ENCODE data around the gene GALNT11. TPM values are rescaled to one million over a fixed set of nuclear protein-coding genes. Genes with fewer than 3 reads are reported as not detected.
"Not testable (repeated sequence)": the region's sequence is repeated elsewhere in the genome, so short reads cannot be mapped to it uniquely, and the experiment has no call there.

The GALNT11 gene
- total and polyA plus RNA-seq, 5 donors = 18.1 to 26.8 (median 26.0) TPM

GRCh38 chr7:152052771-152053170 lies 27.3 kb downstream of the GALNT11 start:
- peaks cover 2% of the 10 kb centered on the region for H3K4me1 ChIP-seq (ENCODE audit: control insufficient read depth, insufficient read depth, low read length)
- H3K9me3 ChIP-seq (ENCODE audit: control insufficient read depth, low read length) = no peaks in the 10 kb centered on the region
- H3K4me3 ChIP-seq (ENCODE audit: low read length) = no peak overlapping the region
- no peaks in the 10 kb centered on the region for H3K27me3 ChIP-seq (ENCODE audit: control insufficient read depth, insufficient read depth)
- 73% methylated on average over 4 of the region's 4 CpGs for WGBS
- no peak overlapping the region for H3K27ac ChIP-seq (ENCODE audit: low read length)
- DNase-seq = no peak
- ATAC-seq = no peak
- intact Hi-C loops (cut with DNase I) = no loop called here

- Histone ChIP-seq H3K27me3 (ENCODE audit: control insufficient read depth, insufficient read depth) (no peaks in the 10 kb centered on the region), H3K4me1 (ENCODE audit: control insufficient read depth, insufficient read depth, low read length) (peaks cover 5% of the 10 kb centered on the region), H3K9me3 (ENCODE audit: control insufficient read depth, low read length) (no peaks in the 10 kb centered on the region), H3K27ac (ENCODE audit: low read length) (no peak overlapping the region), H3K4me3 (ENCODE audit: low read length) (no peak overlapping the region)
- peak; percentile 54 to 80 for ATAC-seq
- peak in 2 of 3 donors; percentile 37 to 68 for DNase-seq
- 70% methylated on average over 8 of the region's 8 CpGs for WGBS
- intact Hi-C loops (cut with DNase I) = no loop called here
Observed at GRCh38 chr7:152054367-152055230, 29.1 kb downstream of the GALNT11 start.

DNA sequence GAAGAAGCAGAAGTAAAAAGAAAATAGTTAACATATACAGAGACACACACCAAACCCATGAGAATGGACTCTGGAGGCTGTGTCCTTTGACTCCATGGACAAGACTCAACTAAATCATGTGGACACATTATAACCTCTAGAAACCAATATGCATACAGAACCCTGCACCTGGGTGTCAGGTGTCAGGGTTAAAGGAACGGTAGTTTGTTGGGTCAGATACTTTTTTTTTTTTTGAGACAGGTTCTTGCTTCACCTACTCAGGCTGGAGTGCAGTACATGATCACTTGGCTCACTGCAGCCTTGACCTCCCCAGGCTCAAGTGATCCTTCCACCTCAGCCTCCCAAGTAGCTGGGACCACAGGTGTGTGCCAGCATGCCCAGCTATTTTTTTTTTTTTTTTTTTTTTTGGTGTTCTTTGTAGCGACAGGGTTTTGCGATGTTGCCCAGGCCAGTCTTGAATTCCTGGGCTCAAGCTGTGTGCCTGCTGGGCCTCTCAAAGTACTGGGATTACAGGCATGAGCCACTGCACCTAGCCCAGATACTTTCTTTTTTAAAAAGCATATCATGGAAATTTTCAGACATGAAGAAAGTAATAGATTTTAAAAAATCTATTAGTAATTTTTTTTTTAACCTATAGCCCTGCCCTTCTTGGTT lies 31.3 kb downstream of the GALNT11 start:
- H3K27me3 ChIP-seq (ENCODE audit: control insufficient read depth, insufficient read depth) = no peaks in the 10 kb centered on the region
- no peaks in the 10 kb centered on the region for H3K9me3 ChIP-seq (ENCODE audit: control insufficient read depth, low read length)
- H3K27ac ChIP-seq (ENCODE audit: low read length) = no peak overlapping the region
- peaks cover 2% of the 10 kb centered on the region for H3K4me1 ChIP-seq (ENCODE audit: control insufficient read depth, insufficient read depth, low read length)
- ATAC-seq = no peak
- intact Hi-C loops (cut with DNase I) = no loop called here
- no peak for DNase-seq
- 90% methylated on average over 3 of the region's 3 CpGs for WGBS
- H3K4me3 ChIP-seq (ENCODE audit: low read length) = no peak overlapping the region

DNA sequence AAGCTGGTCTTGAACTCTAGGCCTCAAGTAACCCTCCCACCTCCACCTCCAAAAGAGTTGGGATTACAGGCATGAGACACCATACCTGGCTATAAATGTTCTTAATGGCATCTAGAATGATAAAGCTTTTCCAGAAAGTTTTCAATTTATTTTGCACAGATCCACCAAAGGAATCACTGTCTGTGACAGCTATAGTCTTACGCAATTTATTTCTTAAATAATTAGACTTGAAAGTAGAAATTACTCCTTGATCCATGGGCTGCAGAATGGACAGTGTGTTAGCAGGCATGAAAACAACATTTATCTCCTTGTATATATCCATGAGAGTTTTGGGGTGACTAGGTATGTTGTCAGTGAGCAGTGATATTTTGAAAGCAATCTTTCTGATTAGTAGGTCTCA lies 33.8 kb downstream of the GALNT11 start:
- Histone ChIP-seq H3K27ac (ENCODE audit: low read length) (no peak overlapping the region), H3K4me1 (ENCODE audit: control insufficient read depth, insufficient read depth, low read length) (peaks cover 2% of the 10 kb centered on the region), H3K9me3 (ENCODE audit: control insufficient read depth, low read length) (no peaks in the 10 kb centered on the region), H3K27me3 (ENCODE audit: control insufficient read depth, insufficient read depth) (no peaks in the 10 kb centered on the region), H3K4me3 (ENCODE audit: low read length) (no peak overlapping the region)
- no peak for DNase-seq
- intact Hi-C loops (cut with DNase I) = no loop called here
- no peak for ATAC-seq
- WGBS = 100% methylated on average over 1 of the region's 1 CpG

DNA sequence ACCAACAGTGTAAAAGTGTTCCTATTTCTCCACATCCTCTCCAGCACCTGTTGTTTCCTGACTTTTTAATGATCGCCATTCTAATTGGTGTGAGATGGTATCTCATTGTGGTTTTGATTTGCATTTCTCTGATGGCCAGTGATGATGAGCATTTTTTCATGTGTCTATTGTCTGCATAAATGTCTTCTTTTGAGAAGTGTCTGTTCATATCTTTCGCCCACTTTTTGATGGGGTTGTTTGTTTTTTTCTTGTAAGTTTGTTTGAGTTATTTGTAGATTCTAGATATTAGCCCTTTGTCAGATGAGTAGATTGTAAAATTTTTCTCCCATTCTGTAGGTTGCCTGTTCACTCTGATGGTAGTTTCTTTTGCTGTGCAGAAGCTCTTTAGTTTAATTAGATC lies 35.6 kb downstream of the GALNT11 start:
- H3K27me3 ChIP-seq (ENCODE audit: control insufficient read depth, insufficient read depth); H3K4me1 ChIP-seq (ENCODE audit: control insufficient read depth, insufficient read depth, low read length); intact Hi-C loops (cut with DNase I); ATAC-seq; H3K9me3 ChIP-seq (ENCODE audit: control insufficient read depth, low read length); H3K27ac ChIP-seq (ENCODE audit: low read length); H3K4me3 ChIP-seq (ENCODE audit: low read length); DNase-seq: not testable (repeated sequence)
- 98% methylated on average over 1 of the region's 2 CpGs for WGBS

GRCh38 chr7:152063192-152063591 lies 37.7 kb downstream of the GALNT11 start:
- DNase-seq; H3K27ac ChIP-seq (ENCODE audit: low read length); H3K4me1 ChIP-seq (ENCODE audit: control insufficient read depth, insufficient read depth, low read length); ATAC-seq; H3K4me3 ChIP-seq (ENCODE audit: low read length); H3K9me3 ChIP-seq (ENCODE audit: control insufficient read depth, low read length); intact Hi-C loops (cut with DNase I); H3K27me3 ChIP-seq (ENCODE audit: control insufficient read depth, insufficient read depth): not testable (repeated sequence)
- 85% methylated on average over 3 of the region's 3 CpGs for WGBS

- H3K4me3 ChIP-seq (ENCODE audit: low read length); H3K4me1 ChIP-seq (ENCODE audit: control insufficient read depth, insufficient read depth, low read length); intact Hi-C loops (cut with DNase I); DNase-seq; H3K27ac ChIP-seq (ENCODE audit: low read length); H3K27me3 ChIP-seq (ENCODE audit: control insufficient read depth, insufficient read depth); H3K9me3 ChIP-seq (ENCODE audit: control insufficient read depth, low read length); ATAC-seq: not testable (repeated sequence)
- 94% methylated on average over 3 of the region's 3 CpGs for WGBS
Observed at GRCh38 chr7:152063821-152064220, 38.3 kb downstream of the GALNT11 start.

- H3K4me1 ChIP-seq (ENCODE audit: control insufficient read depth, insufficient read depth, low read length); ATAC-seq; H3K27me3 ChIP-seq (ENCODE audit: control insufficient read depth, insufficient read depth); H3K4me3 ChIP-seq (ENCODE audit: low read length); DNase-seq; intact Hi-C loops (cut with DNase I); H3K27ac ChIP-seq (ENCODE audit: low read length); H3K9me3 ChIP-seq (ENCODE audit: control insufficient read depth, low read length): not testable (repeated sequence)
- WGBS = 94% methylated on average over 10 of the region's 10 CpGs
Observed at GRCh38 chr7:152065800-152066344, 40.4 kb downstream of the GALNT11 start.

DNA sequence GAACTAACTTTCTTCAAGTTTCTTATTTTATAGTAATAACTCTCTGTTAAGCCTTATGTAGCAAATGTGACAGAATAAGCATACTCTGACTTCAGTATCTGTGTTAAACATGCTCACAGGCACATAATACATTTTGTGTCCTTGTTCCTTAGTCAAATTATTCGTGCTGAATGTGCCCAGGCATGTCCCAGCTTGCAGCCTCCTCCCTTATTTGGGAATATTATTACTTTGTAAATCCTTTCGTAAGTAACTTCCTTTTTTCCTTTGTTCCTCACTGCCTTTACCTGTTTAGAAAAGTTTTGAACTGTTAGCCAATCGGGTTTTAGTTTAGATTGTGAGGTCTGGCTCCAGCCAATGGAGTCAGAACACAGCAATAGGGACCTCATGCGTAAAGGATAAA lies 46.9 kb downstream of the GALNT11 start:
- intact Hi-C loops (cut with DNase I) = no loop called here
- no peak overlapping the region for H3K4me3 ChIP-seq (ENCODE audit: low read length)
- no peaks in the 10 kb centered on the region for H3K27me3 ChIP-seq (ENCODE audit: control insufficient read depth, insufficient read depth)
- no peak overlapping the region for H3K27ac ChIP-seq (ENCODE audit: low read length)
- DNase-seq (no peak), ATAC-seq (no peak)
- 92% methylated on average over 4 of the region's 4 CpGs for WGBS
- peaks cover 6% of the 10 kb centered on the region for H3K4me1 ChIP-seq (ENCODE audit: control insufficient read depth, insufficient read depth, low read length)
- no peaks in the 10 kb centered on the region for H3K9me3 ChIP-seq (ENCODE audit: control insufficient read depth, low read length)

- intact Hi-C loops (cut with DNase I) = no loop called here
- Histone ChIP-seq H3K4me1 (ENCODE audit: control insufficient read depth, insufficient read depth, low read length) (peaks cover 7% of the 10 kb centered on the region), H3K27me3 (ENCODE audit: control insufficient read depth, insufficient read depth) (no peaks in the 10 kb centered on the region), H3K4me3 (ENCODE audit: low read length) (no peak overlapping the region), H3K27ac (ENCODE audit: low read length) (no peak overlapping the region), H3K9me3 (ENCODE audit: control insufficient read depth, low read length) (no peaks in the 10 kb centered on the region)
- DNase-seq (no peak), ATAC-seq (no peak)
- 83% methylated on average over 2 of the region's 2 CpGs for WGBS
Observed at GRCh38 chr7:152073352-152073751, 47.9 kb downstream of the GALNT11 start.

DNA sequence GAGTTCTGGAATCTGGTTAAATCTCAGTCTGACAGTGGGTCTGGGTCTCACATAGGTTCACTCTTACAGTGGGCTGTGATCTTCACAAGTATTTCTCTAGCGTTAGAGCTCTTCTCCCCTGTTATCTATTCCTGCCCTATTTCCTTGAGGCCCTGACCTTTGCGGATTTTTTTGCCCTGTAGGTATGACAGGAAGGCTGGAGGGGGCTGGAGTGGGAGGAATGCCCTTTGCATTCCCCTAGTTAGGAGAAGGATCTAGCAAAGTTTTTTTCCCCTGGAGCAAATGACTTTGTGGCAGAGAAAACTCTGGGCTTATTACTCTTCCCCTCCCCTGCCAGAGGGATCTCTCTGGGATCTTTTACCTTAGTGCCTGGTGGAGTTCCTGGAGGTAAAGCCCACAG lies 49.2 kb downstream of the GALNT11 start:
- ATAC-seq (no peak), DNase-seq (no peak)
- H3K9me3 ChIP-seq (ENCODE audit: control insufficient read depth, low read length) = no peaks in the 10 kb centered on the region
- no peaks in the 10 kb centered on the region for H3K27me3 ChIP-seq (ENCODE audit: control insufficient read depth, insufficient read depth)
- H3K4me1 ChIP-seq (ENCODE audit: control insufficient read depth, insufficient read depth, low read length) = peaks cover 7% of the 10 kb centered on the region
- no peak overlapping the region for H3K27ac ChIP-seq (ENCODE audit: low read length)
- intact Hi-C loops (cut with DNase I) = no loop called here
- 57% methylated on average over 2 of the region's 2 CpGs for WGBS
- H3K4me3 ChIP-seq (ENCODE audit: low read length) = no peak overlapping the region

Data from right cardiac atrium (tissue), 5 donors.